ENCODE measurements around the gene KIF3B. TPM values are rescaled to one million over a fixed set of nuclear protein-coding genes. Genes with fewer than 3 reads are reported as not detected.
"Not testable (repeated sequence)": the region's sequence is repeated elsewhere in the genome, so short reads cannot be mapped to it uniquely, and the experiment has no call there.

KIF3B gene
- total RNA-seq, 4 donors from 2014 or later: 26.6 to 46.5 (median 37.5) TPM

GRCh38 chr20:32263398-32263954, 14.0 kb upstream of the KIF3B start:
- Histone ChIP-seq H3K4me1 (no peaks in the 10 kb centered on the region), H3K4me3 (no peak overlapping the region), H3K9me3 (no peaks in the 10 kb centered on the region), H3K27me3 (no peaks in the 10 kb centered on the region), H3K36me3 (no peaks in the 10 kb centered on the region), H3K27ac (no peak overlapping the region)
- TF ChIP-seq POLR2AphosphoS5 (IDR thresholded peaks at IDR 0.05) (no peak), POLR2A (IDR thresholded peaks at IDR 0.05) (no peak), EP300 (IDR thresholded peaks at IDR 0.05; ENCODE audit: low read depth) (no peak)
- TF ChIP-seq, protein P1, sequence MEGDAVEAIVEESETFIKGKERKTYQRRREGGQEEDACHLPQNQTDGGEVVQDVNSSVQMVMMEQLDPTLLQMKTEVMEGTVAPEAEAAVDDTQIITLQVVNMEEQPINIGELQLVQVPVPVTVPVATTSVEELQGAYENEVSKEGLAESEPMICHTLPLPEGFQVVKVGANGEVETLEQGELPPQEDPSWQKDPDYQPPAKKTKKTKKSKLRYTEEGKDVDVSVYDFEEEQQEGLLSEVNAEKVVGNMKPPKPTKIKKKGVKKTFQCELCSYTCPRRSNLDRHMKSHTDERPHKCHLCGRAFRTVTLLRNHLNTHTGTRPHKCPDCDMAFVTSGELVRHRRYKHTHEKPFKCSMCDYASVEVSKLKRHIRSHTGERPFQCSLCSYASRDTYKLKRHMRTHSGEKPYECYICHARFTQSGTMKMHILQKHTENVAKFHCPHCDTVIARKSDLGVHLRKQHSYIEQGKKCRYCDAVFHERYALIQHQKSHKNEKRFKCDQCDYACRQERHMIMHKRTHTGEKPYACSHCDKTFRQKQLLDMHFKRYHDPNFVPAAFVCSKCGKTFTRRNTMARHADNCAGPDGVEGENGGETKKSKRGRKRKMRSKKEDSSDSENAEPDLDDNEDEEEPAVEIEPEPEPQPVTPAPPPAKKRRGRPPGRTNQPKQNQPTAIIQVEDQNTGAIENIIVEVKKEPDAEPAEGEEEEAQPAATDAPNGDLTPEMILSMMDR (IDR thresholded peaks at IDR 0.05): no peak
- DNase-seq: no peak
- in situ Hi-C loops (cut with MboI; ENCODE audit: low pct_ligation_motif_present in 1 of 4, low pct_unique_long_range_greater_than_20kb in 1 of 4, low sequenced_read_pairs in 3 of 4): loop anchor here in 1 of 4 donors (25.0 kb wide), 1 partner anchor 99 kb away; the partner anchor contains the start of gene ASXL1
- WGBS, 2 donors (ENCODE audit: low coverage in 1 of 2): 60 to 76% methylated on average over 1 to 7 of the region's 7 CpGs
- intact Hi-C loops (cut with DNase I; ENCODE audit: low total_unique reads): no loop called here

DNA sequence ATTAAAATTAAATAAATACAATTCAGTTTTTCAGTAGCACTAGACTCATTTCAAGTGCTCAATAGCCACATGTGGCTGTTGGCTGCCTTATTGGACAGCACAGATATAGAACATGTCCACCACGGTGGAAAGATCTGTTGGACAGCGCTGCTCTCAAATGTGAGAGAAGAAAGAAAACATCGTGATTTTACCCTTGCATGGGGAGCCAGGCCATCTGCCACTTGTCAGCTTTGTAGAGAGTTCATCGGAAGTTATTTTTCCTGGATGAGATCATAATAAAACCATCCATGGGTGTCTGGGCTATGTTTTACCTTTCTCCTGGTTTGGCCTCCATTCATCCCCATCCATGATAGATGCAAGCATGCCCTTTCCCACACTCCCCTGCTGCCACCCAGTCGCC, 5.8 kb upstream of the KIF3B start:
- DNase-seq: no peak
- 71 to 73% methylated on average over 4 to 5 of the region's 5 CpGs for WGBS, 2 donors (ENCODE audit: low coverage in 1 of 2)
- no peaks in the 10 kb centered on the region for H3K27me3 ChIP-seq

GRCh38 chr20:32274359-32274758, 3.1 kb upstream of the KIF3B start:
- H3K27ac ChIP-seq: no peak overlapping the region
- in situ Hi-C loops (cut with MboI; ENCODE audit: low pct_ligation_motif_present in 1 of 4, low pct_unique_long_range_greater_than_20kb in 1 of 4, low sequenced_read_pairs in 3 of 4) (loop anchor here in 1 of 4 donors (25.0 kb wide), 1 partner anchor 88 kb away; the partner anchor contains the start of gene ASXL1), intact Hi-C loops (cut with DNase I; ENCODE audit: low total_unique reads) (no loop called here)
- 90 to 97% methylated on average over 3 of the region's 3 CpGs for WGBS, 2 donors (ENCODE audit: low coverage in 1 of 2)
- H3K36me3 ChIP-seq: no peaks in the 10 kb centered on the region
- H3K4me3 ChIP-seq: no peak overlapping the region
- TF ChIP-seq POLR2AphosphoS5 (IDR thresholded peaks at IDR 0.05) (no peak), POLR2A (IDR thresholded peaks at IDR 0.05) (no peak), EP300 (IDR thresholded peaks at IDR 0.05; ENCODE audit: low read depth) (no peak)
- TF ChIP-seq, protein P1 (IDR thresholded peaks at IDR 0.05): no peak
- H3K9me3 ChIP-seq: no peaks in the 10 kb centered on the region
- no peak for DNase-seq
- H3K4me1 ChIP-seq: peaks cover 4 to 16% (median 10%) of the 10 kb centered on the region in 4 donors
- H3K27me3 ChIP-seq: no peaks in the 10 kb centered on the region

More for the DNA sequence above, 5.8 kb upstream of the KIF3B start:
- Histone ChIP-seq H3K27ac (no peak overlapping the region), H3K36me3 (no peaks in the 10 kb centered on the region), H3K4me1 (no peaks in the 10 kb centered on the region), H3K4me3 (no peak overlapping the region), H3K9me3 (no peaks in the 10 kb centered on the region)
- TF ChIP-seq EP300 (IDR thresholded peaks at IDR 0.05; ENCODE audit: low read depth): no peak
- no peak for TF ChIP-seq POLR2AphosphoS5 (IDR thresholded peaks at IDR 0.05)
- no peak for TF ChIP-seq POLR2A (IDR thresholded peaks at IDR 0.05)
- TF ChIP-seq, protein P1 (IDR thresholded peaks at IDR 0.05): no peak
- intact Hi-C loops (cut with DNase I; ENCODE audit: low total_unique reads): no loop called here
- in situ Hi-C loops (cut with MboI; ENCODE audit: low pct_ligation_motif_present in 1 of 4, low pct_unique_long_range_greater_than_20kb in 1 of 4, low sequenced_read_pairs in 3 of 4): loop anchor here in 1 of 4 donors (25.0 kb wide), 1 partner anchor 91 kb away; the partner anchor contains the start of gene ASXL1

- peaks cover 4 to 16% (median 10%) of the 10 kb centered on the region in 4 donors for H3K4me1 ChIP-seq
- H3K4me3 ChIP-seq; H3K27ac ChIP-seq; H3K27me3 ChIP-seq; intact Hi-C loops (cut with DNase I; ENCODE audit: low total_unique reads); in situ Hi-C loops (cut with MboI; ENCODE audit: low pct_ligation_motif_present in 1 of 4, low pct_unique_long_range_greater_than_20kb in 1 of 4, low sequenced_read_pairs in 3 of 4); H3K36me3 ChIP-seq; DNase-seq; H3K9me3 ChIP-seq: not testable (repeated sequence)
- WGBS, 2 donors (ENCODE audit: low coverage in 1 of 2): 84 to 90% methylated on average over 3 of the region's 3 CpGs
Measured at GRCh38 chr20:32275163-32275562, 2.3 kb upstream of the KIF3B start.
